GM18505 (cell line): ENCODE measurements around the gene SGCD.

Source experiments
- ATAC-seq: cut with Tn5 transposase; IDR thresholded peaks from one replicate; pipeline ENCODE4 v1.9.1; 2021; ENCODE audit not compliant: unreplicated experiment
- POLR2A ChIP-seq: IDR thresholded peaks from 4 replicates; pipeline ENCODE4 v1.6.1; 2011; ENCODE audit warnings: borderline replicate concordance; ENCODE audit not compliant: insufficient read depth, insufficient read length; ENCODE audit errors: extremely low read depth

SGCD gene

GRCh38 chr5:156332245-156332644, 5.3 kb downstream of the SGCD start:
- no peak for TF ChIP-seq POLR2A
- no peak for ATAC-seq

- no peak for ATAC-seq
- no peak for TF ChIP-seq POLR2A
These were observed 12.3 kb downstream of the SGCD start for GRCh38 chr5:156339139-156339841.

GRCh38 chr5:156340893-156341292, 13.9 kb downstream of the SGCD start:
- TF ChIP-seq POLR2A = no peak
- no peak for ATAC-seq

- ATAC-seq = no peak
- no peak for TF ChIP-seq POLR2A
These were observed 23.3 kb downstream of the SGCD start for GRCh38 chr5:156350256-156350655.

GRCh38 chr5:156351423-156351822, 24.5 kb downstream of the SGCD start:
- TF ChIP-seq POLR2A = no peak

GRCh38 chr5:156354571-156354970, 27.6 kb downstream of the SGCD start:
- TF ChIP-seq POLR2A = no peak
- ATAC-seq = no peak

More at GRCh38 chr5:156351423-156351822, 24.5 kb downstream of the SGCD start:
- ATAC-seq = no peak

GRCh38 chr5:156356238-156356637, 29.3 kb downstream of the SGCD start:
- ATAC-seq = no peak
- TF ChIP-seq POLR2A = no peak

GRCh38 chr5:156359476-156359875, 32.5 kb downstream of the SGCD start:
- TF ChIP-seq POLR2A = no peak
- no peak for ATAC-seq

- no peak for ATAC-seq
- TF ChIP-seq POLR2A = no peak
These were observed 34.6 kb downstream of the SGCD start for GRCh38 chr5:156361436-156362109.

GRCh38 chr5:156363861-156364260, 36.9 kb downstream of the SGCD start:
- ATAC-seq = no peak
- TF ChIP-seq POLR2A = no peak

- TF ChIP-seq POLR2A = no peak
- no peak for ATAC-seq
These were observed 39.6 kb downstream of the SGCD start for GRCh38 chr5:156366521-156366920.

GRCh38 chr5:156367597-156367996, 40.6 kb downstream of the SGCD start:
- no peak for ATAC-seq
- TF ChIP-seq POLR2A = no peak

GRCh38 chr5:156375895-156376495, 49.0 kb downstream of the SGCD start:
- no peak for ATAC-seq
- no peak for TF ChIP-seq POLR2A

GRCh38 chr5:156376751-156377150, 49.8 kb downstream of the SGCD start:
- peak; percentile 68 for ATAC-seq

More at GRCh38 chr5:156376751-156377150, 49.8 kb downstream of the SGCD start:
- no peak for TF ChIP-seq POLR2A
